GM10266 (cell line): ENCODE measurements around the gene G2E3.

Experiments used
- DNase-seq: peaks from one replicate; pipeline ENCODE4 v3.0.0; 2012; ENCODE audit errors: extremely low spot score
- TF ChIP-seq, protein P1 (sequence below): IDR thresholded peaks from 2 replicates; pipeline ENCODE4 v1.5.1; 2012; ENCODE audit warnings: mild to moderate bottlenecking, low read depth; ENCODE audit not compliant: control insufficient read depth, insufficient read depth; ENCODE audit errors: missing control alignments

The G2E3 gene

GRCh38 chr14:30558675-30559555, at the start of gene G2E3:
Gene G2E3, plus strand, starts transcription at chr14:30559158. Its CDS starts 21,922 bp downstream, at chr14:30581080.
- peak; percentile 90 for DNase-seq
- TF ChIP-seq, protein P1, sequence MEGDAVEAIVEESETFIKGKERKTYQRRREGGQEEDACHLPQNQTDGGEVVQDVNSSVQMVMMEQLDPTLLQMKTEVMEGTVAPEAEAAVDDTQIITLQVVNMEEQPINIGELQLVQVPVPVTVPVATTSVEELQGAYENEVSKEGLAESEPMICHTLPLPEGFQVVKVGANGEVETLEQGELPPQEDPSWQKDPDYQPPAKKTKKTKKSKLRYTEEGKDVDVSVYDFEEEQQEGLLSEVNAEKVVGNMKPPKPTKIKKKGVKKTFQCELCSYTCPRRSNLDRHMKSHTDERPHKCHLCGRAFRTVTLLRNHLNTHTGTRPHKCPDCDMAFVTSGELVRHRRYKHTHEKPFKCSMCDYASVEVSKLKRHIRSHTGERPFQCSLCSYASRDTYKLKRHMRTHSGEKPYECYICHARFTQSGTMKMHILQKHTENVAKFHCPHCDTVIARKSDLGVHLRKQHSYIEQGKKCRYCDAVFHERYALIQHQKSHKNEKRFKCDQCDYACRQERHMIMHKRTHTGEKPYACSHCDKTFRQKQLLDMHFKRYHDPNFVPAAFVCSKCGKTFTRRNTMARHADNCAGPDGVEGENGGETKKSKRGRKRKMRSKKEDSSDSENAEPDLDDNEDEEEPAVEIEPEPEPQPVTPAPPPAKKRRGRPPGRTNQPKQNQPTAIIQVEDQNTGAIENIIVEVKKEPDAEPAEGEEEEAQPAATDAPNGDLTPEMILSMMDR = no peak

DNA sequence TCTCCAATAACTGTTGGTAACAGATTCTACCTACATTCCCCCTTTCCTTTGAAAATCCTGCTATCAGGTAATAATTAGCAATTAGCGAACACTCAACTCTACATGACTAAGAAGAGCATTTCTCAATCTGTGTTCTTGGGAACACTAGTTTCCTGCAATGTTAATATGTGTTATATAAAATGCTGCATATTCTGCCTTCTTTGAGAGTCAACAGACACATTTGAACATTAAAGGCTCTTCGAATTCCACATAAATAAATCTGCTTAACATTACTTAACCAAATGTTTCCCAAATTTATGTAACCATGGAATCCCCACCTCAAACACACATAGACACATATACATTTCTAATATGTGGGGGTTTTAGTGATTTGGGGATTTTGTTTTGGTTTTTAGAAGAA, 41.2 kb upstream of the G2E3 start:
- no peak for DNase-seq
- TF ChIP-seq, protein P1 = no peak

- DNase-seq = no peak
- TF ChIP-seq, protein P1 = no peak
Measured at GRCh38 chr14:30518867-30519560, 39.9 kb upstream of the G2E3 start.

GRCh38 chr14:30519961-30520360, 39.0 kb upstream of the G2E3 start:
- TF ChIP-seq, protein P1 = no peak
- no peak for DNase-seq

DNA sequence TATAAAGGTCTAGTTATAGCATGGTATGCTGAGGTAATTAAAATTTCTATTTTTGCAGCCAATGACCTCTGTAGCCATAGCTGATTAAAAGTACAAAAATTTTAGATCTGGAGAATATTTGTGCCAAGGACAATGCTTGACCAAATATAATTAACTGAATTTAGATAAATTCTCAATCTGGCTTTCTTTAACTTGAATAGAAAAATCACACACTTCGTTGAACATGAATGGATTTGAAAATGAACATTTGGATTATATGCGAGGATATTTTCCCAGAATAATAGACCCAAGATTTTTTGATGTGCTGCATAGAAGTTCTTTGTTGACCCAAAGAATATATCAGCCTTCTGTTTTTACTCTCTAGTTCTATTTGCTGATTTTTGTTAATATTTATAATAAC, 38.4 kb upstream of the G2E3 start:
- no peak for DNase-seq
- TF ChIP-seq, protein P1 = no peak

DNA sequence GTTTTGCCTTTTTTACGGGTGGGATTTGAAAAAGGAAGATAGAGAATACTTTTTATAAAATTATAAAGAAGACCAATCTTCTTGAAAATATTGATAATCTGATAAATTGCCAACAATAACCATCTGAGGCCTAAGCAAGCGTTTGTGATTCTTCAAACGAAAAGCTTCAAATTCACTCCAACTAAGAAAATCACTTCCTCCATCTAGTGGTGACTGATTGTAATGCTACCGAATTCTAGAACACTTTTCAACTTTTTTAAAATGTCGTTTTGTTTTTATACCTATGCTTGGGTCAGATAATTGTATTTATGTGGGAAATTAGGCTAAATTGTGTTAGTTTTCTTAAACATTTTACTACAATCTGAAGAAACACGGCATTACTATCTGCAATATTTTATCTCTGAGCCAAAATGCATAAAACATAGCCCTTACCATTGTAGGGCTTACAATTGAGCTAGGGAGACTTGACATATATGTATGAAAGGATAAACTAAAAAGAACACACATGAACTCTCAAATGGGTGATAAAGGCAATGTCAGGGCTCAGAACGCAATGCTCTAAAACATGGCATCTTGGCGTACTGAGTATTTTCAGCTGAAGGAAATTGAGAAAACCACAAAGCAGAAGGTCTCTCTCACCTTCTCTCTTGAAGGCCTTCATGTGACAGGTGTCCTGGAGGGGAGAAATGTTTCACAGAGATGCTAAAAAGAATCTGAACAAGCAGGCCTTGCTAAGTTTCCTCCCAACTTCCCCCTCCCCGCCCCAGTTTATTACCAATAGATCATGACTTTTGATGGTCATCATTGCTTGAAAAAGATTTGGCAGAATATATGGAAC, 36.8 kb upstream of the G2E3 start:
- TF ChIP-seq, protein P1 = peak; percentile 61
- DNase-seq = peak; percentile 30
